SU-DHL-6 (cell line): ENCODE results near the gene CCNL1.

Experiments used
- CTCF ChIP-seq: fragments of 200-600 bp; sonication (generic); IDR thresholded peaks from one replicate; pipeline ENCODE4 v1.5.1; 2017; ENCODE audit warnings: antibody characterized with exemption, mild to moderate bottlenecking, low read length, moderate library complexity; ENCODE audit not compliant: insufficient read depth, poor library complexity, severe bottlenecking
- EZH2phosphoT487 ChIP-seq: fragments of 200-600 bp; sonication (generic), shearing (Covaris generic); conservative IDR thresholded peaks from 2 replicates; pipeline ENCODE4 v1.6.1; 2018; ENCODE audit warnings: mild to moderate bottlenecking, antibody characterized with exemption, low read length, moderate library complexity, mixed read lengths

- TF ChIP-seq CTCF (peak; percentile 54), EZH2phosphoT487 (no peak)
Observed at GRCh38 chr3:157201648-157202278, 41.8 kb upstream of the CCNL1 start.
